OCI-M1 (cell line): ENCODE data around the gene ALDH5A1.
"Not testable (repeated sequence)": the region's sequence is repeated elsewhere in the genome, so short reads cannot be mapped to it uniquely, and the experiment has no call there.

Source experiments
- DNase-seq: peaks from one replicate; lab custom pipeline; 2025; lab: John Stamatoyannopoulos, UW

Gene ALDH5A1

GRCh38 chr6:24486065-24486464 lies 8.7 kb upstream of the ALDH5A1 start:
- no peak for DNase-seq

- DNase-seq, result no peak
Observed at GRCh38 chr6:24489470-24489869, 5.3 kb upstream of the ALDH5A1 start, which contains the start of gene GPLD1. GPLD1 (minus strand) TSS chr6:24489578; CDS start chr6:24489511, 67 bp downstream.

- DNase-seq, result no peak
Observed at GRCh38 chr6:24489881-24490280, 4.9 kb upstream of the ALDH5A1 start.

GRCh38 chr6:24490948-24491347 lies 3.8 kb upstream of the ALDH5A1 start:
- DNase-seq, result no peak

- DNase-seq, result peak; percentile 66
Observed at GRCh38 chr6:24492475-24492874, 2.3 kb upstream of the ALDH5A1 start.

- DNase-seq, result peak; percentile 60
Observed at GRCh38 chr6:24493945-24494820, 586 bp upstream of the ALDH5A1 start.

- DNase-seq, result no peak
Observed at GRCh38 chr6:24497254-24497970, 2.6 kb downstream of the ALDH5A1 start.

- no peak for DNase-seq
Observed at GRCh38 chr6:24500683-24501082, 5.9 kb downstream of the ALDH5A1 start.

GRCh38 chr6:24501374-24501773 lies 6.6 kb downstream of the ALDH5A1 start:
- DNase-seq, result no peak

GRCh38 chr6:24501914-24502313 lies 7.1 kb downstream of the ALDH5A1 start:
- no peak for DNase-seq

- no peak for DNase-seq
Observed at GRCh38 chr6:24504287-24504648, 9.5 kb downstream of the ALDH5A1 start.

- DNase-seq, result no peak
Observed at GRCh38 chr6:24504649-24505586, 10.1 kb downstream of the ALDH5A1 start.

GRCh38 chr6:24506814-24507520 lies 12.2 kb downstream of the ALDH5A1 start:
- DNase-seq, result no peak

GRCh38 chr6:24511976-24512375 lies 17.2 kb downstream of the ALDH5A1 start:
- not testable (repeated sequence) for DNase-seq

- no peak for DNase-seq
Observed at GRCh38 chr6:24513602-24514001, 18.8 kb downstream of the ALDH5A1 start.

GRCh38 chr6:24517659-24518543 lies 23.1 kb downstream of the ALDH5A1 start:
- no peak for DNase-seq

- DNase-seq, result peak; percentile 69
Observed at GRCh38 chr6:24520929-24521546, 26.3 kb downstream of the ALDH5A1 start.

- DNase-seq, result peak; percentile 61
Observed at GRCh38 chr6:24522228-24523176, 27.7 kb downstream of the ALDH5A1 start.

GRCh38 chr6:24524329-24524728 lies 29.6 kb downstream of the ALDH5A1 start:
- no peak for DNase-seq
